Liver (tissue), 9 donors: Measurements from ENCODE around the gene GRM1. TPM values are rescaled to one million over a fixed set of nuclear protein-coding genes. Genes with fewer than 3 reads are reported as not detected.

Source experiments
- DNase-seq: peaks from one replicate; pipeline ENCODE4 v3.0.0-alpha.2; 2017; ENCODE audit warnings: low spot score
- H3K27ac ChIP-seq, 2 donors: one replicate each; pipeline ENCODE4 v1.7.0; 2013; ENCODE audit warnings: inconsistent platforms in 2 of 2, low read length in 2 of 2, control low read depth in 1 of 2, low read depth in 1 of 2, mild to moderate bottlenecking in 1 of 2
- H3K27me3 ChIP-seq, 4 donors: one replicate each; pipeline versions ENCODE4 v1.6.1 to v1.7.0; 2013; ENCODE audit warnings: low read length in 3 of 4, inconsistent platforms in 1 of 4, mild to moderate bottlenecking in 1 of 4, moderate library complexity in 1 of 4; ENCODE audit not compliant: control insufficient read depth in 4 of 4, insufficient read depth in 4 of 4
- H3K36me3 ChIP-seq, 4 donors: one replicate each; pipeline versions ENCODE4 v1.6.1 to v1.7.0; 2013; ENCODE audit warnings: low read length in 3 of 4, mild to moderate bottlenecking in 3 of 4, low read depth in 1 of 4, moderate library complexity in 1 of 4; ENCODE audit not compliant: control insufficient read depth in 4 of 4, insufficient read depth in 3 of 4
- H3K4me1 ChIP-seq, 4 donors: one replicate each; pipeline versions ENCODE4 v1.6.1 to v1.7.0; 2013; ENCODE audit warnings: low read length in 3 of 4, mild to moderate bottlenecking in 3 of 4, moderate library complexity in 1 of 4; ENCODE audit not compliant: control insufficient read depth in 4 of 4, insufficient read depth in 4 of 4
- H3K4me3 ChIP-seq, 3 donors: one replicate each; pipeline versions ENCODE4 v1.6.1 to v1.7.0; 2013; ENCODE audit warnings: low read length in 3 of 3, control low read depth in 1 of 3, low read depth in 1 of 3, mild to moderate bottlenecking in 1 of 3
- H3K9ac ChIP-seq, 2 donors: one replicate each; pipeline ENCODE4 v1.7.0; 2013; ENCODE audit warnings: low read length in 2 of 2, mild to moderate bottlenecking in 2 of 2, moderate library complexity in 2 of 2, control low read depth in 1 of 2, low read depth in 1 of 2
- H3K9me3 ChIP-seq, 4 donors: one replicate each; pipeline versions ENCODE4 v1.6.1 to v1.7.0; 2013; ENCODE audit warnings: low read length in 3 of 4; ENCODE audit not compliant: control insufficient read depth in 4 of 4
- EGR1 ChIP-seq, 2 donors: IDR thresholded peaks; 2 replicates each; pipeline ENCODE4 v1.6.1; 2016 to 2018; ENCODE audit warnings: antibody characterized with exemption in 2 of 2, low read depth in 2 of 2
- FOXA1 ChIP-seq: IDR thresholded peaks from 2 replicates; pipeline ENCODE4 v1.6.1; 2016; ENCODE audit warnings: antibody characterized with exemption
- FOXA2 ChIP-seq: IDR thresholded peaks from 2 replicates; pipeline ENCODE4 v1.6.1; 2016; ENCODE audit warnings: antibody characterized with exemption
- GABPA ChIP-seq, 2 donors: IDR thresholded peaks in 1 of 2; conservative IDR thresholded peaks in 1 of 2; 2 replicates each; pipeline ENCODE4 v1.6.1; 2016; ENCODE audit warnings: antibody characterized with exemption in 2 of 2, mild to moderate bottlenecking in 1 of 2, moderate library complexity in 1 of 2
- HNF4A ChIP-seq, 2 donors: conservative IDR thresholded peaks; 2 replicates each; pipeline ENCODE4 v1.6.1; 2016; ENCODE audit warnings: antibody characterized with exemption in 2 of 2, mild to moderate bottlenecking in 2 of 2
- HNF4G ChIP-seq: IDR thresholded peaks from 2 replicates; pipeline ENCODE4 v1.6.1; 2016; ENCODE audit warnings: antibody characterized with exemption
- JUND ChIP-seq, 2 donors: IDR thresholded peaks; 2 replicates each; pipeline ENCODE4 v1.6.1; 2016; ENCODE audit warnings: antibody characterized with exemption in 2 of 2
- NR2F2 ChIP-seq: IDR thresholded peaks from 2 replicates; pipeline ENCODE4 v1.6.1; 2016; ENCODE audit warnings: antibody characterized with exemption
- RAD21 ChIP-seq, 2 donors: IDR thresholded peaks; 2 replicates each; pipeline ENCODE4 v1.6.1; 2016; ENCODE audit warnings: antibody characterized with exemption in 2 of 2, mild to moderate bottlenecking in 2 of 2
- RXRA ChIP-seq, 2 donors: IDR thresholded peaks; 2 replicates each; pipeline ENCODE4 v1.6.1; 2017 to 2018; ENCODE audit warnings: antibody characterized with exemption in 2 of 2, mild to moderate bottlenecking in 1 of 2
- SP1 ChIP-seq: IDR thresholded peaks from 2 replicates; pipeline ENCODE4 v1.6.1; 2018; ENCODE audit warnings: antibody characterized with exemption, mild to moderate bottlenecking
- TAF1 ChIP-seq: conservative IDR thresholded peaks from 2 replicates; pipeline ENCODE4 v1.6.1; 2016; ENCODE audit warnings: antibody characterized with exemption, mild to moderate bottlenecking
- YY1 ChIP-seq: IDR thresholded peaks from 2 replicates; pipeline ENCODE4 v1.6.1; 2016; ENCODE audit warnings: antibody characterized with exemption, mild to moderate bottlenecking
- WGBS: extraction: QIAGEN DNeasy Blood & Tissue Kit; methylation state at CpG from one replicate; pipeline ENCODE4 v1.1.7; 2013; 5-methylcytosine and 5-hydroxymethylcytosine counted together
- polyA plus RNA-seq, 2 donors: library from polyadenylated mRNA; stranded (reverse) in 1 of 2; unstranded in 1 of 2; fragments of 200-250 nt in 1 of 2; fragments of >200 nt in 1 of 2; fragmentation: Nextera tagmentation in 1 of 2; extraction: Ambion mirVana in 1 of 2; gene quantifications; one replicate each; pipeline versions ENCODE4 v1.2.1 to v1.2.3, GENCODE V29; 2013 to 2015
- total RNA-seq, 2 donors: library from RNA; depleted of rRNA; stranded (reverse); fragments of >200 nt; gene quantifications; one replicate each; pipeline ENCODE4 v1.2.3, GENCODE V29; 2014
- TF ChIP-seq, protein P1 (sequence below): IDR thresholded peaks from 2 replicates; pipeline ENCODE4 v1.6.1; 2016; ENCODE audit warnings: antibody characterized with exemption
- TF ChIP-seq, protein P2 (sequence below): fragments of 150-350 bp; IDR thresholded peaks from 2 replicates; pipeline ENCODE4 v1.5.1; 2017; ENCODE audit warnings: improper control_type of control experiment, low read depth, low read length; ENCODE audit not compliant: missing input control
- TF ChIP-seq, protein P3 (sequence below): IDR thresholded peaks from 2 replicates; pipeline ENCODE4 v1.6.1; 2016; ENCODE audit warnings: antibody characterized with exemption, mild to moderate bottlenecking
- TF ChIP-seq, protein P4 (sequence below): IDR thresholded peaks from 2 replicates; pipeline ENCODE4 v1.6.1; 2016; ENCODE audit warnings: antibody characterized with exemption
- TF ChIP-seq, protein P5 (sequence below): IDR thresholded peaks from 2 replicates; pipeline ENCODE4 v1.6.1; 2016; ENCODE audit warnings: antibody characterized with exemption
- donor health status: healthy.
- donor health status: healthy.
- donor health status: healthy.
- donor health status: healthy.
- donor health status: healthy.

GRM1 gene
- total and polyA plus RNA-seq, 4 donors = under 0.01 to 0.05 (median 0.01) TPM; not detected in 1

DNA sequence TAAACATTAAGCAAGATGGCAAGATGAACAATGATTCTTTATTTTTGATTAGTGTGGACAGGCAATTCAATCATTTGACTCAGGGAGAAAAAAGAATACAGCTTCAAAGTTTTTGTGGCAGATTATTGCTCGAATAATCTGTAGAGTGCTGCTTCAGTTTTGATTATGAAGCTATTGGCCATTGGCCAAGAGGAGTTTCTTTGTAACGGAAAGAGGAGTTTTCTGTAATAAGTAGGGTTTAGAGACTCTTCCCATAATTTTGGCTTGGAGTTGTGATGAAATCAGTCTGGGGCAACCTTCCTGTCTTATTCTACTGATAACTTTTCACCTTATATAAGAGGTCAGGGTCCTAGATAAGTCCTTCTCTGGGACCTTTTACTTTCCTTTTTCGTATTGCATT lies 258.1 kb downstream of the GRM1 start:
- Histone ChIP-seq H3K27me3 (no peaks in the 10 kb centered on the region), H3K36me3 (no peaks in the 10 kb centered on the region), H3K4me3 (no peak overlapping the region), H3K9me3 (no peaks in the 10 kb centered on the region), H3K9ac (no peak overlapping the region), H3K27ac (no peak overlapping the region), H3K4me1 (no peaks in the 10 kb centered on the region)
- TF ChIP-seq, protein P1, sequence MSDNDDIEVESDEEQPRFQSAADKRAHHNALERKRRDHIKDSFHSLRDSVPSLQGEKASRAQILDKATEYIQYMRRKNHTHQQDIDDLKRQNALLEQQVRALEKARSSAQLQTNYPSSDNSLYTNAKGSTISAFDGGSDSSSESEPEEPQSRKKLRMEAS = no peak
- TF ChIP-seq HNF4G (no peak), RXRA (IDR thresholded peaks at IDR 0.05) (no peak), TAF1 (no peak), YY1 (no peak), RAD21 (IDR thresholded peaks at IDR 0.05) (no peak), FOXA2 (no peak), EGR1 (IDR thresholded peaks at IDR 0.05; ENCODE audit: low read depth in 2 of 2) (no peak)
- TF ChIP-seq, protein P2, sequence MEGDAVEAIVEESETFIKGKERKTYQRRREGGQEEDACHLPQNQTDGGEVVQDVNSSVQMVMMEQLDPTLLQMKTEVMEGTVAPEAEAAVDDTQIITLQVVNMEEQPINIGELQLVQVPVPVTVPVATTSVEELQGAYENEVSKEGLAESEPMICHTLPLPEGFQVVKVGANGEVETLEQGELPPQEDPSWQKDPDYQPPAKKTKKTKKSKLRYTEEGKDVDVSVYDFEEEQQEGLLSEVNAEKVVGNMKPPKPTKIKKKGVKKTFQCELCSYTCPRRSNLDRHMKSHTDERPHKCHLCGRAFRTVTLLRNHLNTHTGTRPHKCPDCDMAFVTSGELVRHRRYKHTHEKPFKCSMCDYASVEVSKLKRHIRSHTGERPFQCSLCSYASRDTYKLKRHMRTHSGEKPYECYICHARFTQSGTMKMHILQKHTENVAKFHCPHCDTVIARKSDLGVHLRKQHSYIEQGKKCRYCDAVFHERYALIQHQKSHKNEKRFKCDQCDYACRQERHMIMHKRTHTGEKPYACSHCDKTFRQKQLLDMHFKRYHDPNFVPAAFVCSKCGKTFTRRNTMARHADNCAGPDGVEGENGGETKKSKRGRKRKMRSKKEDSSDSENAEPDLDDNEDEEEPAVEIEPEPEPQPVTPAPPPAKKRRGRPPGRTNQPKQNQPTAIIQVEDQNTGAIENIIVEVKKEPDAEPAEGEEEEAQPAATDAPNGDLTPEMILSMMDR = no peak
- DNase-seq = no peak
- WGBS = 61% methylated on average over 3 of the region's 3 CpGs

DNA sequence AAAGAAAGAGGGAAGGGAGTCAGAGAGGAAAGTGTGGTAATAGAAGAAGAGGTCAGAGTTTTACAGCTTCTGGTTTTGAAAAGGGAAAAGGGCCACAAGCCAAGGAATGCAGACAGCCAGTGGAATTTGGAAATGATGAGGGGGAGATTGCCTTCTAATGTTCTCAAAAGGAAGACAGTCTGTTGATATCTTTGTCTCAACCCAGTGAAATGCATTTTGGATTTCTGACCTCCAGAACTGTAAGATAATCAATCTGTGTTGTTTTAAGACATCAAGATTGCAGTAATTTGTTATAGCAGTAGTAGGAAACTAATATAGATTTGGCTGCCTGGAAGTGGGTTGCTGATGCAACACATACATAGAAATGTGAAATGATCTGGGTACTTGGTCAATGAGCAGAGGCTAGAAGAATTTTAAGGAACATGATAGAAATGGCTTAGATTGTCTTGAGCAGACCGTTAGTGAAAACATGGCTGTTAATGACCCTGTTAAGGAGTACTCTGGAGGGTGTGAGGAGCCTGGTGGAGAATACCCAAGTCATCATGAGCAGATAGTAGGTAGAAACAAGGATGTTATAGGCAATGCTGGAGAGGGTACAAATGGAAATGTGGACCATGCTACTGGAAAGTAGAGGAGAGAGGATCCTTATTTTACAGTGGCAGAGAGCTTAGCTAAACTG lies 259.0 kb downstream of the GRM1 start:
- TF ChIP-seq, protein P3, sequence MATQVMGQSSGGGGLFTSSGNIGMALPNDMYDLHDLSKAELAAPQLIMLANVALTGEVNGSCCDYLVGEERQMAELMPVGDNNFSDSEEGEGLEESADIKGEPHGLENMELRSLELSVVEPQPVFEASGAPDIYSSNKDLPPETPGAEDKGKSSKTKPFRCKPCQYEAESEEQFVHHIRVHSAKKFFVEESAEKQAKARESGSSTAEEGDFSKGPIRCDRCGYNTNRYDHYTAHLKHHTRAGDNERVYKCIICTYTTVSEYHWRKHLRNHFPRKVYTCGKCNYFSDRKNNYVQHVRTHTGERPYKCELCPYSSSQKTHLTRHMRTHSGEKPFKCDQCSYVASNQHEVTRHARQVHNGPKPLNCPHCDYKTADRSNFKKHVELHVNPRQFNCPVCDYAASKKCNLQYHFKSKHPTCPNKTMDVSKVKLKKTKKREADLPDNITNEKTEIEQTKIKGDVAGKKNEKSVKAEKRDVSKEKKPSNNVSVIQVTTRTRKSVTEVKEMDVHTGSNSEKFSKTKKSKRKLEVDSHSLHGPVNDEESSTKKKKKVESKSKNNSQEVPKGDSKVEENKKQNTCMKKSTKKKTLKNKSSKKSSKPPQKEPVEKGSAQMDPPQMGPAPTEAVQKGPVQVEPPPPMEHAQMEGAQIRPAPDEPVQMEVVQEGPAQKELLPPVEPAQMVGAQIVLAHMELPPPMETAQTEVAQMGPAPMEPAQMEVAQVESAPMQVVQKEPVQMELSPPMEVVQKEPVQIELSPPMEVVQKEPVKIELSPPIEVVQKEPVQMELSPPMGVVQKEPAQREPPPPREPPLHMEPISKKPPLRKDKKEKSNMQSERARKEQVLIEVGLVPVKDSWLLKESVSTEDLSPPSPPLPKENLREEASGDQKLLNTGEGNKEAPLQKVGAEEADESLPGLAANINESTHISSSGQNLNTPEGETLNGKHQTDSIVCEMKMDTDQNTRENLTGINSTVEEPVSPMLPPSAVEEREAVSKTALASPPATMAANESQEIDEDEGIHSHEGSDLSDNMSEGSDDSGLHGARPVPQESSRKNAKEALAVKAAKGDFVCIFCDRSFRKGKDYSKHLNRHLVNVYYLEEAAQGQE = no peak
- no peak for TF ChIP-seq FOXA2
- TF ChIP-seq JUND (IDR thresholded peaks at IDR 0.05) = no peak
- TF ChIP-seq YY1 = no peak
- TF ChIP-seq RXRA (IDR thresholded peaks at IDR 0.05) = no peak
- no peak for TF ChIP-seq NR2F2
- TF ChIP-seq HNF4A (conservative IDR thresholded peaks at IDR 0.05) = no peak
- TF ChIP-seq, protein P1 = no peak
- TF ChIP-seq, protein P4, sequence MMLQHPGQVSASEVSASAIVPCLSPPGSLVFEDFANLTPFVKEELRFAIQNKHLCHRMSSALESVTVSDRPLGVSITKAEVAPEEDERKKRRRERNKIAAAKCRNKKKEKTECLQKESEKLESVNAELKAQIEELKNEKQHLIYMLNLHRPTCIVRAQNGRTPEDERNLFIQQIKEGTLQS = no peak
- no peak for TF ChIP-seq FOXA1
- no peak for TF ChIP-seq EGR1 (IDR thresholded peaks at IDR 0.05; ENCODE audit: low read depth in 2 of 2)
- no peak for TF ChIP-seq HNF4G
- TF ChIP-seq TAF1 = no peak
- TF ChIP-seq, protein P5, sequence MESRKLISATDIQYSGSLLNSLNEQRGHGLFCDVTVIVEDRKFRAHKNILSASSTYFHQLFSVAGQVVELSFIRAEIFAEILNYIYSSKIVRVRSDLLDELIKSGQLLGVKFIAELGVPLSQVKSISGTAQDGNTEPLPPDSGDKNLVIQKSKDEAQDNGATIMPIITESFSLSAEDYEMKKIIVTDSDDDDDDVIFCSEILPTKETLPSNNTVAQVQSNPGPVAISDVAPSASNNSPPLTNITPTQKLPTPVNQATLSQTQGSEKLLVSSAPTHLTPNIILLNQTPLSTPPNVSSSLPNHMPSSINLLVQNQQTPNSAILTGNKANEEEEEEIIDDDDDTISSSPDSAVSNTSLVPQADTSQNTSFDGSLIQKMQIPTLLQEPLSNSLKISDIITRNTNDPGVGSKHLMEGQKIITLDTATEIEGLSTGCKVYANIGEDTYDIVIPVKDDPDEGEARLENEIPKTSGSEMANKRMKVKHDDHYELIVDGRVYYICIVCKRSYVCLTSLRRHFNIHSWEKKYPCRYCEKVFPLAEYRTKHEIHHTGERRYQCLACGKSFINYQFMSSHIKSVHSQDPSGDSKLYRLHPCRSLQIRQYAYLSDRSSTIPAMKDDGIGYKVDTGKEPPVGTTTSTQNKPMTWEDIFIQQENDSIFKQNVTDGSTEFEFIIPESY = no peak
- TF ChIP-seq SP1 = no peak
- no peak for TF ChIP-seq RAD21 (IDR thresholded peaks at IDR 0.05)
- TF ChIP-seq, protein P2 = no peak
- no peak for TF ChIP-seq GABPA (IDR thresholded peaks at IDR 0.05 in 1 of 2, conservative IDR thresholded peaks at IDR 0.05 in 1 of 2)
- DNase-seq = no peak

More for the DNA sequence above, 259.0 kb downstream of the GRM1 start:
- Histone ChIP-seq H3K36me3 (no peaks in the 10 kb centered on the region), H3K9ac (no peak overlapping the region), H3K9me3 (no peaks in the 10 kb centered on the region), H3K4me3 (no peak overlapping the region), H3K4me1 (no peaks in the 10 kb centered on the region), H3K27me3 (no peaks in the 10 kb centered on the region), H3K27ac (no peak overlapping the region)
- WGBS = 76% methylated on average over 1 of the region's 1 CpG
